Stimulated activated naive CD4-positive, alpha-beta T cell treated with Interleukin-2 at 50 U/mL for 16 hours (primary cell): ENCODE results near the gene NRG2.

ENCODE experiments used
- DNase-seq: peaks from one replicate; lab custom pipeline; 2025; lab: John Stamatoyannopoulos, UW

NRG2 gene

DNA sequence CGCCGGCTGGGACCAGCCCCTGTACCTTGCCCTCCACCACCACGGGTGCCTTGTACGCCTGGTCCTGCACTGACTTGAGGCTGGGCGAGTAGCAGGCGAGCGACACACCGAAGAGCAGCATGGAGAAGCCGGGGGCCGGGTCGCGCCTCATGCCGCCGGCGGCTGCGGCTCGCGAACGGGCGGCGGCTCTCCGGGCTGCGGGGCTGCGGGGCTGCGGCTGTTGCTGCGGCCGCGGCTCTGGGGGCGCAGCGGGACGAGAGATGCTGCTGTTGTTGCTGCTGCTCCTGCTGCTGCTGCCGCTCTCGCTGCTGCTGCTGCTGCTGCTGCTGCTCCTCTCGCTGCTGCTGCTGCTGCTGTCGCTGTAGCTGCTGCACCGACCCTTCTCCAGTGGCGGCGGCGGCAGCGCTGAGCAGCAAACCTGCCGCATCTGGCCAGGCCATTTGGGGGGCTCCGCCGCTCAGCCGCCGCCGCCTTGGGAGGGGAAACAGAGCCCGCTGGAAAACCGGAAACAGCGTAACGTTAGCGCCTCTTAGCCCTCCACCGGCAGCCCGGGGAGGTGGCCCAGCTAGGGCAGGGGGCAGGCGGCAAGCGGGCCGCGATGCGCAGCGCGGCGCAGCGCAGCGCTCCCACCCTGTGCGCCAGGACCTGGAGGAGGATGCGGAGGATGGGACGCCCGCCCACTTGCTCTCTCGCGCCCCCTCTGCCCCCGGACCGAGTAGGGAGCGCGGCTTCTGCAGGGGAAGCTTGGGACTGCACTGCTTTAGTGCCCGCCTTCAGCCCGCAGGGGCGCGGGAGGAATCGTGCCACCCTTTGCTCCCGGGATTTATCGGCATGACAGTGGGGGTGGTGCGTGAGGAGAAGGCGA is at the start of gene NRG2:
TSS of gene NRG2 (minus strand) at position 657 of the 865 bp plus-strand sequence.
- peak; percentile 8 for DNase-seq

DNA sequence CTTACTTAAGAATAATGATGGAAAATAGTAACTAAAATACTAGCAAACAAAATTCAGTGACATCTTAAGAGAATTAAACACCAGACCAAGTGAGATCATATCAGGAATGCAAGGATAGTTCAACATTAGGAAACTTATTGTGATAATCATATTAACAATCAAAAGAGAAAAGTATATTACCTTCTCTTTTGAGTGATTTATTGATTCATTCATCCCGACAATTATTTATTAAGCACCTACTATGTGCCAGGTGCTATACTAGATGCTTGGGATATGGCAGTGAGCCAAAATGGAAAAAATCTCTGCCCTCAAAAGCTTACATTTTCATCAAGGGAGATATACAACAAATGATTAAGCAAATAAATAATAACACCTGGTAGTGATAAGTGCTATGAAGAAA is 47.2 kb upstream of the NRG2 start:
- no peak for DNase-seq

DNA sequence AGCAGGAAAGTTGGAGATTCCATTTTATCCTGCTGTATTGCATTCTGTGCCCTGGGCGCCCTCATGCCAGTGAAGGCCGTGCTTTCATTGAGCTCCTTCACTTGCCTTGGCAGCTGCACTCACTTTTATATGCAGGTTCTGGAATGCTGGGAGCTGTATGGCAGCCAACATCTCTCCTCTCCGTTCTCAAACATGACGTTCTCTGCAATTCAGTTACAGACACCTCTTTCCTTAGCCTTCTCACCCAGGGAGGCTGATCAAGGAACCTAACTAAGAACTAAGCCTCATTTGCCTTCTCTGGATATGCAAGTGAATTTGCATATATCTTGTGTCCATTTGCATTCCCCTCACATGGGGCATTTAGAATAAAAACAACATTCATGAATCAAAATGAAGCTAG is 41.4 kb upstream of the NRG2 start:
- DNase-seq = no peak

DNA sequence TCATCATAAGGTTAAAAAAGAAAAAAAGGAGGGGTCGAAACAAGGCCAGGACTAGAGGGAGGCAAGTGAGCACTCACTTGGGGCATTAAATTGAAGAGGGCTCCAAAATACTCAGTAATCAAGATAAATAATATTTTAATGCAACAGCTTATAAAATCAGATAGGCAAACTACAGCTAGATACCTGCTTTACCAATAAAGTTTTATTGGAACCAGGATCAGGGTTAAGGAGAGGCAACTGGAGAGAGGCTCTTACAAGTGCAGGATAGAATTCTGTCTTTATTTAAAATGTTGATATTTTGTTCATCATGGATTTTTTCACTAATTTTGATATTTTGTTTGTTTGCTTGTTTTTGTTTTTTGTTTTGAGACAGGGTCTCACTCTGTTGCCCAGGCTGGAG is 40.6 kb upstream of the NRG2 start:
- no peak for DNase-seq

DNA sequence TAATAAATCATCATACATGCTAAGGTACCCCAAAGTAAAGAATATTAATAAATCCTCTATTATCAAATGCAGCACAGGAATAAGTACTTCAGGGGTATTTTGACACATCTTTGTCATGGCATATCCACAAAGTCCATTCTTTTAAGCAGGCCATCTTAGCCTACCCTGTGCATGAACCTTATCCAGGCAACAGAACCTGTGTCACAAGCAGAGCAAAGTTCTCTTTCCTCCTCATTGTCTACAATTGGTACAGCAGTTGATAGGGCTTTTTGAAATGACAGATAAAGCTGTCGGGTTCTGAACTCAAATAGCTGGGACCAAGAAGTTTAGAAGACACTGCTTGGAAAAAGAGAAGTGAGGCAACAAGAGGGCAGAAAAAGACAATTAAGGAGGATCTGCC is 40.0 kb upstream of the NRG2 start:
- no peak for DNase-seq

DNA sequence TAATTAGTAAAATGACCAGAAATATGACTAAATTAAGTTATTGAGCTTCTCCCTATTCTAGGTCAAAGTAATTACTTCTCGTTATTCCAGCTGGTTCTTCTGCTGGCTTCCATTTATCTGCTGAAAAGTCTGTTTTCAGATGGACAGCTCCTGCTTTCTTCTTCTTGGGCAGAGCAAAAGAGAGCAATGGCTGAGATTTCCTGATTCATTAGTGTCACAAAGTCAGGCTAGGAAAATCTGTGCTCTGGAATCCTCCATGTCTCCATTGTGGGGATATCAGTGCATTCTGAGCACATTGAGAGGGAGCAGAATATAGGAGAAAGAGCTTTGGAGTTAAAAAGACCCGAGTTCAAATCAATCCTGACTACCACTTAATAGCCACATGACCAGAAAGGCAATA is 33.7 kb upstream of the NRG2 start:
- DNase-seq = no peak

DNA sequence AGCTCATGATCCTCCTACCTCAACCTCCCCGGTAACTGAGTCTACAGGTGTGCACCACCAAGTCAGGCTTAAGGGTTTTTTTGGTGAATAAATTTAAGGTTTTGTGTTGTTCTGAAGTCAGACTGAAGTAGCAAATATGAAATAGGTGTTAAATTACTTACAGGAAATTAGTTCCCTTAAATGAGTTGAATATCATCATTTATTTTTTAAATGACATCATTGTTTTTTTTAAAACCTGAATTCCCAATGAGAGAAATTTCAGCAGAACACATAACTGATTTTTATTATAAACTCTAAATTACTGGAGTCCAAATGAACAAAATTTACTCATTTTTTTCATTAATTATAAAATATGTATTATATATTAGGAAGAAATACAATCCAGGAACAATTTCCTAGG is 33.0 kb upstream of the NRG2 start:
- DNase-seq = no peak

DNA sequence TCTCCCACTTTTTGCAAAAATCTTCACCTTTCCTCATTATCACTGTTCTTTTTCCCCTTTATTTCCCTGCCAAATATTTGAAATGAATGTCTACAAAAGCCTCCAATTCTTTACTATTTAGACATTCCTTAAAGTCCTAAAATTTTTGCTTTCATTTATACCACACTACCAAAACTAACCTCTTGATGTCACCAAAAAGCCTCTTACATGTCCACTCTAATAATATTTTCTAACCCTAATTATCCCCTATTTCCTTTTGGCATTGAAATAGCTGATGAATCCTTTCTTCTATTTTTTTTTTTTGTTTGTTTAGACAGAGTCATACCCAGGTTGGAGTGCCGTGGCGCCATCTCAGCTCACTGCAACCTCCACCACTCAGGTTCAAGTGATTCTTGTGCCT is 32.3 kb upstream of the NRG2 start:
- no peak for DNase-seq

DNA sequence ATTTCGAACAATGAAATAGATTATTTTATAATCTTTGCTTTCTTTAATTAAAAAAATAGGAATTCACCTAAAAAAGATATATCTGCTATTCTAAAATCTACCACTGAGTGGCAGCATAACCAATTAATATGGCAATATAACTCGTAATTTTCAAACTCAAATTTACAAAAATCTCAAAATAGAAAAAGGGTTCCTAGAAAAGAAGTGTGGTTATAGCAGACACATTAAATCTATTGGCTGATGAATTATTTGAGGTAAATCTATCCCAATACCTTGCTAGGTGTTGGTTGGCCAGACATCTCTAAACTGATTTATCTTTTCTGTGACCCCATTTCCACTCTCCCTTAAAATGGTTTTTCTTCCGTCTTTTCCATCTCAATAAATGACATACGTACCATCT is 30.2 kb upstream of the NRG2 start:
- DNase-seq = no peak

DNA sequence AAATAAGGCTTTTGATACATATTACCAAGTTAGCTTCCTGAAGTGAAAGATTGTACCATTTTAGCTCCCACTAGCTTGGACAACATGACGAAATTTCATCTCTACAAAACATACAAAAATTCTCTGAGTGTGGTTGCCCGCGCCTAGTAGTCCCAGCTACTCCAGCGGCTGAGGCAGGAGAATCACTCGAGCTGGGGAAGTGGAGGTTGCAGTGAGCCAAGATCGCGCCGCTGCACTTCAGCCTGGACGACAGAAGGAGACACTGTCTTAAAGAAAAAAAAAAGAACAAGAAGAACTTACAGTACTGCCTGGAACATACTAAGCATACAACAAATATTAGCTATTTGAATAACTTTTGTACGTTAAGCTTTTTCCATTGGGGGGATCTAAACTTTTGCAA is 29.7 kb upstream of the NRG2 start:
- no peak for DNase-seq

DNA sequence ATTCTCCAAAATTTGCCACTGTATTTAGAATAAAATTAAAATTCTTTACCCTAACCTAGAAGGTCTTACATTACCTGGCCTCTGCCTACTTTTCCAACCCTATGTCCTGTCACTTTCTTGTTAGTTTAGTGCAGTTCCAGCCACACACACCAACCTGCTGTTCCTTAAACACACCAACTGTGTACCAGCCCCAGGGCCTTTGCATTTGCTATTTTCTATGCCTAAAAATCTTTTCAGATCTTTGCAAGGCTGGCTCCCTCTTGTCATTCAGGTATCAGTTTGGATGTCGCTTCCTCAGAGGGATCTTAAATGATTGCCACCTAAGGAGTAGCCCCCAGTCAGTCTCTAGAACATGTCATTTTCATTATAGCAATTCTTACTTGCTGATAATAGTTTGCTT is 17.7 kb upstream of the NRG2 start:
- no peak for DNase-seq

DNA sequence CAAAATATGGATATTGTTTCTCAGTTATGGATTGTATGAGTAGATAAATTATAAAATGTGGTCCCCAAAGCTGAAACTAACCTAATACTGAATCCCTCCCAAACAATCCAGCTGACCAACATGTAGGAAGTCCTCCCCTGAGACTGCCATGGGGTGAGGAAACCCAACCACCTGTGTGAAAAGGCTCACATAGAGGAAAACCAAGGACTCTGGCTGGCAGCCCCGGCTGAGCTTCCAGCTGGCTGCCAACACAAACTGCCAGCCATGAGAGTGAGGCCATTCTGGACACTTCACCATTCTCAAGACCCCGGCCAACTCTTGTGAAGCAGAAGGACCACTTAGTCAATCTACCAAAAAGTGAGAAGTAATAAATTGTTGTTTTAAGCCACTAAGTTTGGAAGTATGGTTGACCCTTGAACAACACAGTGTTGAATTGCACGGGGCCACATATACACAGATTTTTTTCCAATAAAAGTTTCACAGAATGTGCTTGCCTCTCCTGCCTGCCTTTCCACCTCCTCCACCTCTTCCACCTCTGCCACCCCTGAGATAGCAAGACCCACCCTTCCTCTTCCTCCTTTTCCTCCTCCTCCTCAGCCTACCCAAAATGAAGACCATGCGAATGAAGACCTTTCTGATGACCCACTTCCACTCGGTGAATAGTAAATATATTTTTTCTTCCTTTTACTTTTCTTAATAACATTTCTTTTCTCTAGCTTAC is 15.3 kb upstream of the NRG2 start:
- DNase-seq = no peak

DNA sequence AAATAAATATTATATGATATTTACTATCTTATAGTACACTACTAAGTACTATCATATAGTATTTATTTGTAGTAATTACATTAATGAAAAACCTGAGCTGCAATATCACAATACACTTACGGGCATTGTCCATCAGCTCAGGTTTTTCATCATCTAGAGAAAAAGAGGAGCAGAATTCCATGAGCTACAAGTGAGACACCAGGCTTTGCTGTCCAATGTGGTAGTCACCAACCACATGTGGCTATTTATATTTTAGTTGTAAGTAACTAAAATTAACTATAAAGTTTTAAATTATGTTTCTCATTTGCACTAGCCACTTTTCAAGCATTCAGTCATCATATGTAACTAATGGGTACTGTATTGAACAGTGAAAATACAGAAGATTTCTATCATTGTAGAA is 13.8 kb upstream of the NRG2 start:
- no peak for DNase-seq

DNA sequence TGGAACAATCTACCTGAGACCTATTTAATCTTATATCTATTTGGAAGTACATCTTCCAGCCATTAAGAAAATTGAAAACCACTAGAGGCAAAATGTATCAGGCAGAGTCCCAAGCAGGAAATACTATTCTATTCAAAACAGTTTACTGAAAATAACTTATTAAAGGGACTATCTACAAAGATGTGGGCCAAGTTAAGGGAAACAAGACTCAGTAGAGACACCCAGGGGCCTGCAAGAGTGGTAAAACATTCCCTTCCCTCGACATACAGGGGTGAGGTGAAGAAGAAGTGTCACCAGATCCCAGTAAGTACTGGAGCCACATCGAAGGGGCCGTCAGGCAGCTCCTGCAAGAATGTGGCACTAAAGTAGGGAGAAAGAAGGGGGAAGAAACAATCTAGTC is 12.1 kb upstream of the NRG2 start:
- no peak for DNase-seq

DNA sequence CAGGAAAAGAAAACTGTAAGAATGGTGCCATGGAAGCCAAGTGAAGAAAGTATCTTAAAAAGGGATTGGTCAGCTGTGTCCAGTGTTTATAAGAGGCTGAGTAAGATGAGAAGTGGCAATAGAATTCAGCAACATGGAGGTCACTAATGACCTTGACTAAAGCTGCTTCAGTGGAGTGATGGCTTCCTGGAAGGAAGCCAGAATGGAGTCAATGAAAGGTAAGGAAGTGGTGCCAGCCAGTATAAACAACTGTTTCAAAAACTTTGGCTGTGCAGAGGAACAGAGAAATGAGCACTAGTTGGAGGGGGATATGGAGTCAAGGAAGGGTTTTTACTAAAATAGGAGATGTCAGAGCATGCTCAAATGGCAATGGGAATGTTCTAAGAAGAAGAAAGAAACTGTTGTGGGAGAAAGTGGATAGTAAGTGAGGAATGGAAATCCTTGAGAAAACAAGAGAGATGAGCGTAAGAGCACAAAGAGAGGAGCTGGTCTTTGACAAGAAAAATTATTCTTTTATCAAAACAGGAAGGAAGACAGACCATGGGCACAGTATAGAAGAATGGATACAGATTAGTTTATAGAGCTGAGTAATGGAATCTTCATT is 11.1 kb upstream of the NRG2 start:
- DNase-seq = no peak

DNA sequence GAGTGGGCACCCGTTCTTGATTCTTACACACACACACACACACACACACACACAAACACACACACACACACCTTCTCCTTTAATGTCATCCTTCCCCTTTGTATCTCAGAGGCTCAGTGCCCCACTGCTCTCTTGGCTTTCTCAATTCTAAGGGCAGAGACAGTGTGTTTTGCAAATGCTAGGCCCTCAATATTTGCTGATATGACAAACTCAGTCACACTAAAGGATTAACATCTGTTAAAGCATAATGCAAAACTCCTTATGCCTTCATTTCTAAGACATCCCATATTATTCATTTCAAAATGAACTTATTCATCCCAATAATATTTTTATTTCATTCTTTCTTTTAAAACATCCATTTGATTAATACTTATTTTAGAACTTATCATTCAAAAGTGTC is 8.9 kb upstream of the NRG2 start:
- no peak for DNase-seq

DNA sequence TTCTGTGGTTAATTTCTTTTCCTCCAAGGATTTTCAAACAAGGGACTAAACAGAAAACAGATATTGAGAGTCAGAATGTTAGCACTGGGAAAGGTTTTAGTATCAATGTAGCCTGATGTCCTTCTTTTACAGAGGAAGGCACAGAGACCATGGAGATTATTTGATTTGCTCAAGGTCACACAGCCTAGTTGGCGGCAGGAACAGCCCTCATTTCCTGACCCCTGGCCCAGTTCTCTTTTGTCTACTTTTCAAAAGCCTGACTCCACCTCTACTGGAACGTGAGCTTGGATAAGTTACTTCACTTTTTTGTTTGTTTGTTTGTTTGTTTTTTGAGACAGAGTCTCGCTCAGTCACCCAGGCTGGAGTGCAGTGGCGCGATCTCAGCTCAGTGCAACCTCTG is 6.6 kb upstream of the NRG2 start:
- no peak for DNase-seq

DNA sequence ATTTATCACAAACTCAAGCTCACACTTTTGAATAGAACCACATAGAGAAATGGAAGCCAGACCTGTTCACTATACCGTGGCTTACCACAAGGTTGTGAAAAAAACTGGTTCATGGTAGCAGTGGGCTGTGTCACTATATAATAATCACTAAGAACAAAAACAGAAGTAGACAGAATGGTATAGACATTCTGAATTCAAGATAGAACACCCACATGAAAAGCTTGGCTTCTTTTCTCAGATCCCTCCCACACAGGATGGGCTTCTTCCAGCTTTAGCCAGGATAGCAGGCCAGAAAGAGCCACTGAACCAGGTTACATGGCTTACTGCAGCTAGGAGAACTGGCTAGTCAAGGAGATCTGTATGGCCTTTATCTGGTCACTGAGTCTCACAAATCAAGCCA is 6.1 kb upstream of the NRG2 start:
- no peak for DNase-seq

DNA sequence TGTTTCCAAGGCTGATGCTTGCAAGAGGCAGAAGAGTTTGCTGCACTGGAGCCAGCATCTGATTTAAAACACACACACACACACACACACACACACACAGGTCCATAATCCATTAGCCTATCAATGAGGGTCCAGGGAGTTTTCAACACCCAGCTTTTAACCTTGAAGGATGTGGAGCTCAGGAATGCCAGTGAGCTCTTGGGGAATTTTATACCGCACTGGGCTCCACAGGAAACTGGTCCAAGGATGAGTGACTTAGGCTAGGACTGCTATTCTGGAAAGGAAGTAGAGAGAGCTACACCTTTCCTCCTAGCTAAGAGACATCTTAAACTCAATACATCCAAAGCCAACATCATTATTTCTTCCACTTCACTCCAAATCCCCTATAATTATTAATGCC is 942 bp upstream of the NRG2 start:
- DNase-seq = no peak

DNA sequence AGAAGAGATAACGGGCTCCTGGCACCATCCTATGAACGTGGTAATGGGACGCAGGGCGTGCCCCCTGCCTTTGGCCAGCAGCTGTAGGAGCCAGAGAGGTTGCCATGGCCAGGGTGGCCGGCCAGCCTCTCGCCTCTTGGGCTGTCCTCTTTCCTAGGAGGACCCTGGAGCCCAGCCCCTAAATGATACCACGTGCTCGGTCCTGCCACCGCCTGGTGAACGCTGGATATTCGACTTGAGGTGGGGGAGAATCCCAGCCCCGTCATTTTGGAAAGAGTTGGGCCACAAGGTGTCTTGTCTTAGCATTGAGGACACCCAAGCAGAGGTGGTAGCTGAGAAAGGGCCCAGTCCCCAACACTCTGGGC is 391 bp upstream of the NRG2 start:
- DNase-seq = peak; percentile 2

DNA sequence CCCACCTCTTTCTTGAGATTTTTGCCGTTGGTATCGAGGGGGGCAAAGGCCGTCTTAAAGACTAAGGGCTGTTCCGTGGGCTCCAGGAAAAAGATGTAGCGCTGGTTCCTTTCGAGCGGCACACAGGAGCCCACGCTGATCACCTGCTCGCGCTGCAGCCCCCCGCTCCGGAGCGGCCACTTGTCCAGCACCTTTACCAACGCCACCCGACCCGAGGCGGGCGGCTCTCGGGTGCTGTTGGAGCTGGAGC is 781 bp downstream of the NRG2 start:
- no peak for DNase-seq

DNA sequence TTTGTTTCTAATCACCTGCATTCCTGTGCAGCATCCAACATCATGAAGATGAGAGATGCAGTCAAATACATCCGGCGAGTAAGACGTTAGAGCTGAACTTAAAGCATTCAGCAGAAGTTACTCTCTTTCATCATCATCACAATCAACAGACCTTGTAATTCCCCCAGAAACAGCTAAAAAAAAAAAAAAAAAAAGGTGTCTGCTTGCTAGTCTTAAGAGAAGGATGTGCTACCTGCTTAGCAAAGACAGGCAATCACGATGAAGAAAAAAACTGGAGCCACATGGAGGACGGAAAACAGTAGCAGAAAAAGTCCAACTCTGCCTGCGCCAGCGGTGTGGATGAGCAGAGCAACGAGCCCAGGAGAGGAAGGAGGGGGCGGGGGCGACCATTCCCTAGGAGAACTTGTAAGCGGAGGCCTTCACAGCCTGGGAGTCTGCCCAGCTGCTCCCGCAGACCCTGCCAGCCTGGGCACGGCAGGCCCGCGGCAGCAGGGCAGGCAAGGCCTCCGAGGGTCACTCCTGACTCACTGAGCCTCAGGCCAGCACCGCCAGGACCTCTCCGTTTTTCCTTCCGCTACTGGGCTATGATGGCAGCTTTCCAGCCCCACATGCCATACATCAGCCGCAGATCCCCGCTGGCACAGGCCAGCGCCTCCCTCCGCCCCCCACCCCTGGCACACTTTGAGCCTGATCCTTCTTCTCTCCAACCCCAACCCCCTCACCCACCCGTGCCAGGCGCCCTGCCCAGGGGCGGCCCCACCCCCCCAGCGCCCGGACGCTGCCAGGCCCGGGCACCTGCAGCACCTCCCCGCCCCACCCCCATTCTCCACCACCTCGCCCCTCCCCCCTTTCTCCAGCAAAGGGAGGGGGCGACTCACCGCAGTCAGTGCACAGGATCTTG is 1.4 kb downstream of the NRG2 start:
- no peak for DNase-seq

DNA sequence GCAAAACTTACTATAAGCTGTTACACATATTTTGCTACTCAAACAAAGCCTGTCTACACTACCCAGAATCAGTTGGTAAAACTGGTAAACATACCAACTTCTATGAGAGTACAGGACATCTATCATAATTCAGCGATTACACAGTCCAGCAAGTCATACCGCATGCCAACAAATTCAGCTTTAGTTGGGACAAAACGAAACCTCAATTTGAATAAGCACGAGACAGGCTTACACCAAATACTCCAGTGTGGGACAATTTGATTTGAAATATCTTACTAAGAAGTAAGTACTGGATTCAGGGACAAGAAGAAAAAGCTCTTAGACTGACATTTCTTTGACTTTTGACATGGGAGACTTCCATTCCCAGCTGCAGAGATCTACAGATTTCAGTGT is 2.0 kb downstream of the NRG2 start:
- no peak for DNase-seq
